Measurements from ENCODE around the gene IMPACT. TPM values are rescaled to one million over a fixed set of nuclear protein-coding genes. Genes with fewer than 3 reads are reported as not detected.

Gene IMPACT, protein sequence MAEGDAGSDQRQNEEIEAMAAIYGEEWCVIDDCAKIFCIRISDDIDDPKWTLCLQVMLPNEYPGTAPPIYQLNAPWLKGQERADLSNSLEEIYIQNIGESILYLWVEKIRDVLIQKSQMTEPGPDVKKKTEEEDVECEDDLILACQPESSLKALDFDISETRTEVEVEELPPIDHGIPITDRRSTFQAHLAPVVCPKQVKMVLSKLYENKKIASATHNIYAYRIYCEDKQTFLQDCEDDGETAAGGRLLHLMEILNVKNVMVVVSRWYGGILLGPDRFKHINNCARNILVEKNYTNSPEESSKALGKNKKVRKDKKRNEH
- total RNA-seq, result 10 to 100 TPM; 11.3 to 11.5 TPM
- polyA plus RNA-seq, result 10 to 100 TPM in 1 of 2 donors, 1 to 10 TPM in 1; 8.3 to 13.6 TPM

DNA sequence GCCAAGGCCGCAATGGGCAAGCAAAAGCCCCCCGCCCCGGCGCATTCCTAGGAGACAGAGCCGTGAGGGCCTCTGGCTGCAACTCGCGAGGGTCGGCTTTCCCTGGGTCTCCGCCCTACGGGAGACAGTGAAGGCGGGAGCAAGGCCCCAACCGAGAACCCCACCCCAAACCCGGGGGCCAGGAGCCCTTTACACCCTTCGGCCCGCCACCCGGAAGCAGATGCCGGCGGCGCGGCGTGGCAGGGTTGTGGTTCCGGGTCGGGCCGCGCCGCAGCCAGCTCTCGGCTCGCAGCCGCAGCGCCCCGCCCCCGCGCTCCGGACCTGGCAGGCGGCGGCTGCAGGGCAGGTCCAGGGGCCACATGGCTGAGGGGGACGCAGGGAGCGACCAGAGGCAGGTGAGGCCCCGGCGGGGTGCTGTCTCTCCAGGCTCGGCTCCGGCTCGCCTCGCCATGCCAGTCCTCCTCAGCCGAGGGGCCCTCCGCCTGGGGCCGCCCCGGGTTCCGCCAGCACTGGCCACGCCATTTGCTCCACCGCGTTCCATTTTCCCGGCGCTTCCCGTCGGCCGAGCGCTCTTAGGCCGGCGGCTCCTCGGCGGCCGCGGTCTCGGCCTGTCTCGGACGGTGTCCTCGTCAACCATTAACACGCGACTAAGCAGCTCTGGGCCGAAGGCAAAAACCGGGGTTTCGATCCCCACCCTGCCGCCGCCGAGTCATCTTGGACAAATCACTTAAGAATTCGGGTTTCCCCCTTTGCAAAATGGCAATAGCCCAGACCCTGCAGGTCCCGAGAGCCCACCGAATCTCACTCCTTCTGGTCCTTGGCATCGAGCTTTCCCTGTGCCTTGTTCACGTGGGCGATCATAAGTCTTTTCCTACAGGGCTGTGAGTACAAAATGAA, at the start of gene IMPACT:
Gene IMPACT, plus strand, starts transcription at position 273 of the 897 bp plus-strand sequence. Its CDS starts 87 bp downstream, at position 360.
- TF ChIP-seq RXRA (IDR thresholded peaks at IDR 0.05), result no peak
- no peak for TF ChIP-seq NR2F2 (IDR thresholded peaks at IDR 0.05)
- peak; percentile 85 to 94 for TF ChIP-seq GABPA (IDR thresholded peaks at IDR 0.05 in 1 of 2, conservative IDR thresholded peaks at IDR 0.05 in 1 of 2)
- TF ChIP-seq, protein P1, sequence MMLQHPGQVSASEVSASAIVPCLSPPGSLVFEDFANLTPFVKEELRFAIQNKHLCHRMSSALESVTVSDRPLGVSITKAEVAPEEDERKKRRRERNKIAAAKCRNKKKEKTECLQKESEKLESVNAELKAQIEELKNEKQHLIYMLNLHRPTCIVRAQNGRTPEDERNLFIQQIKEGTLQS (IDR thresholded peaks at IDR 0.05), result no peak
- TF ChIP-seq, protein P2, sequence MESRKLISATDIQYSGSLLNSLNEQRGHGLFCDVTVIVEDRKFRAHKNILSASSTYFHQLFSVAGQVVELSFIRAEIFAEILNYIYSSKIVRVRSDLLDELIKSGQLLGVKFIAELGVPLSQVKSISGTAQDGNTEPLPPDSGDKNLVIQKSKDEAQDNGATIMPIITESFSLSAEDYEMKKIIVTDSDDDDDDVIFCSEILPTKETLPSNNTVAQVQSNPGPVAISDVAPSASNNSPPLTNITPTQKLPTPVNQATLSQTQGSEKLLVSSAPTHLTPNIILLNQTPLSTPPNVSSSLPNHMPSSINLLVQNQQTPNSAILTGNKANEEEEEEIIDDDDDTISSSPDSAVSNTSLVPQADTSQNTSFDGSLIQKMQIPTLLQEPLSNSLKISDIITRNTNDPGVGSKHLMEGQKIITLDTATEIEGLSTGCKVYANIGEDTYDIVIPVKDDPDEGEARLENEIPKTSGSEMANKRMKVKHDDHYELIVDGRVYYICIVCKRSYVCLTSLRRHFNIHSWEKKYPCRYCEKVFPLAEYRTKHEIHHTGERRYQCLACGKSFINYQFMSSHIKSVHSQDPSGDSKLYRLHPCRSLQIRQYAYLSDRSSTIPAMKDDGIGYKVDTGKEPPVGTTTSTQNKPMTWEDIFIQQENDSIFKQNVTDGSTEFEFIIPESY (IDR thresholded peaks at IDR 0.05), result no peak
- no peak for TF ChIP-seq FOXA1 (IDR thresholded peaks at IDR 0.05)
- peak in 1 of 2 donors; percentile 70 for TF ChIP-seq EGR1 (IDR thresholded peaks at IDR 0.05; ENCODE audit: low read depth in 2 of 2)
- TF ChIP-seq JUND (IDR thresholded peaks at IDR 0.05), result no peak
- TF ChIP-seq YY1 (IDR thresholded peaks at IDR 0.05), result peak; percentile 67
- Histone ChIP-seq H3K4me1 (ENCODE audit: control insufficient read depth in 4 of 4, insufficient read depth in 4 of 4, low read length in 3 of 4) (peaks cover 3 to 9% (median 4%) of the 10 kb centered on the region in 4 donors), H3K9ac (ENCODE audit: low read depth in 1 of 2, low read length in 2 of 2) (peak within 1 kb of the TSS; percentile 57 to 64), H3K27me3 (ENCODE audit: control insufficient read depth in 4 of 4, insufficient read depth in 4 of 4, low read length in 3 of 4) (peaks cover 0 to 3% (median 2%) of the 10 kb centered on the region in 4 donors), H3K9me3 (ENCODE audit: control insufficient read depth in 4 of 4, low read length in 3 of 4) (peaks cover 0 to 11% (median 2%) of the 10 kb centered on the region in 4 donors), H3K27ac (ENCODE audit: low read depth in 1 of 2, low read length in 2 of 2) (peak within 1 kb of the TSS; percentile 71 to 80), H3K36me3 (ENCODE audit: control insufficient read depth in 4 of 4, insufficient read depth in 3 of 4, low read depth in 1 of 4, low read length in 3 of 4) (peaks cover 0 to 6% (median 0%) of the 10 kb centered on the region in 4 donors), H3K4me3 (ENCODE audit: low read depth in 1 of 3, low read length in 3 of 3) (peak within 1 kb of the TSS; percentile 75 to 88 (median 82))
- 2% methylated on average over 82 of the region's 82 CpGs for WGBS
- DNase-seq (ENCODE audit: low spot score), result peak; percentile 86

DNA sequence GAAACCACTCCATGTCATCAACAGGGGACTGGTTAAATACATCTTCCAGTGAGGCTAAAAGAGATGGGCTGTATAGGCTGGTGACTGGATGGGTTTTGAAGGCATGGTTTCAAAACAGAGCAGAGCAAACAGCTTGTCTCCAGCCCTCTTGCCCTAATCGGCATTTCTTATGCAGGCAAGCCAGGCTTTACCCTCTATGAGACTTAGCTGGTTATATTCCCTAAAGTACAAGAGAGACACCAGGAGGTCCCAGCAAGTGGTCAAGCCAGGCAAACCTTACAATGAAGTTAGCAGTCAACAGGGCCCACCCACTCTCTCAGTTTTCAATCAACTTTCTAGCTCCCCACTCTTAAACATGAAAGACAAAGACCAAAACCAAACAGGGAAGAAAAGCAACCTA, 47.9 kb upstream of the IMPACT start:
- DNase-seq (ENCODE audit: low spot score), result no peak
- H3K27me3 ChIP-seq (ENCODE audit: control insufficient read depth in 4 of 4, insufficient read depth in 4 of 4, low read length in 3 of 4), result no peaks in the 10 kb centered on the region
- no peak overlapping the region for H3K27ac ChIP-seq (ENCODE audit: low read depth in 1 of 2, low read length in 2 of 2)
- no peak overlapping the region for H3K4me3 ChIP-seq (ENCODE audit: low read depth in 1 of 3, low read length in 3 of 3)
- 78% methylated on average over 1 of the region's 1 CpG for WGBS
- no peaks in the 10 kb centered on the region for H3K36me3 ChIP-seq (ENCODE audit: control insufficient read depth in 4 of 4, insufficient read depth in 3 of 4, low read depth in 1 of 4, low read length in 3 of 4)
- TF ChIP-seq HNF4A (conservative IDR thresholded peaks at IDR 0.05) (no peak), TAF1 (conservative IDR thresholded peaks at IDR 0.05) (no peak), FOXA2 (IDR thresholded peaks at IDR 0.05) (no peak), EGR1 (IDR thresholded peaks at IDR 0.05; ENCODE audit: low read depth in 2 of 2) (no peak), HNF4G (IDR thresholded peaks at IDR 0.05) (no peak), RAD21 (IDR thresholded peaks at IDR 0.05) (no peak), FOXA1 (IDR thresholded peaks at IDR 0.05) (no peak), GABPA (IDR thresholded peaks at IDR 0.05 in 1 of 2, conservative IDR thresholded peaks at IDR 0.05 in 1 of 2) (no peak), JUND (IDR thresholded peaks at IDR 0.05) (no peak), SP1 (IDR thresholded peaks at IDR 0.05) (no peak)
- TF ChIP-seq, protein P2 (IDR thresholded peaks at IDR 0.05), result no peak
- TF ChIP-seq, protein P3, sequence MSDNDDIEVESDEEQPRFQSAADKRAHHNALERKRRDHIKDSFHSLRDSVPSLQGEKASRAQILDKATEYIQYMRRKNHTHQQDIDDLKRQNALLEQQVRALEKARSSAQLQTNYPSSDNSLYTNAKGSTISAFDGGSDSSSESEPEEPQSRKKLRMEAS (IDR thresholded peaks at IDR 0.05), result no peak
- TF ChIP-seq, protein P1 (IDR thresholded peaks at IDR 0.05), result no peak
- TF ChIP-seq, protein P4, sequence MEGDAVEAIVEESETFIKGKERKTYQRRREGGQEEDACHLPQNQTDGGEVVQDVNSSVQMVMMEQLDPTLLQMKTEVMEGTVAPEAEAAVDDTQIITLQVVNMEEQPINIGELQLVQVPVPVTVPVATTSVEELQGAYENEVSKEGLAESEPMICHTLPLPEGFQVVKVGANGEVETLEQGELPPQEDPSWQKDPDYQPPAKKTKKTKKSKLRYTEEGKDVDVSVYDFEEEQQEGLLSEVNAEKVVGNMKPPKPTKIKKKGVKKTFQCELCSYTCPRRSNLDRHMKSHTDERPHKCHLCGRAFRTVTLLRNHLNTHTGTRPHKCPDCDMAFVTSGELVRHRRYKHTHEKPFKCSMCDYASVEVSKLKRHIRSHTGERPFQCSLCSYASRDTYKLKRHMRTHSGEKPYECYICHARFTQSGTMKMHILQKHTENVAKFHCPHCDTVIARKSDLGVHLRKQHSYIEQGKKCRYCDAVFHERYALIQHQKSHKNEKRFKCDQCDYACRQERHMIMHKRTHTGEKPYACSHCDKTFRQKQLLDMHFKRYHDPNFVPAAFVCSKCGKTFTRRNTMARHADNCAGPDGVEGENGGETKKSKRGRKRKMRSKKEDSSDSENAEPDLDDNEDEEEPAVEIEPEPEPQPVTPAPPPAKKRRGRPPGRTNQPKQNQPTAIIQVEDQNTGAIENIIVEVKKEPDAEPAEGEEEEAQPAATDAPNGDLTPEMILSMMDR (IDR thresholded peaks at IDR 0.05; ENCODE audit: low read depth, low read length, missing input control), result no peak
- H3K9ac ChIP-seq (ENCODE audit: low read depth in 1 of 2, low read length in 2 of 2), result no peak overlapping the region
- no peaks in the 10 kb centered on the region for H3K4me1 ChIP-seq (ENCODE audit: control insufficient read depth in 4 of 4, insufficient read depth in 4 of 4, low read length in 3 of 4)
- H3K9me3 ChIP-seq (ENCODE audit: control insufficient read depth in 4 of 4, low read length in 3 of 4), result no peaks in the 10 kb centered on the region
